ENCODE measurements around the gene CDC73.

Gene CDC73

GRCh38 chr1:193120604-193121166 lies 1.1 kb upstream of the CDC73 start:
- TF ChIP-seq CTCF (conservative IDR thresholded peaks at IDR 0.05; ENCODE audit: low read depth, low read length): no peak
- DNase-seq (ENCODE audit: low read depth): no peak
- no peak overlapping the region for H3K4me3 ChIP-seq (ENCODE audit: low read length)

DNA sequence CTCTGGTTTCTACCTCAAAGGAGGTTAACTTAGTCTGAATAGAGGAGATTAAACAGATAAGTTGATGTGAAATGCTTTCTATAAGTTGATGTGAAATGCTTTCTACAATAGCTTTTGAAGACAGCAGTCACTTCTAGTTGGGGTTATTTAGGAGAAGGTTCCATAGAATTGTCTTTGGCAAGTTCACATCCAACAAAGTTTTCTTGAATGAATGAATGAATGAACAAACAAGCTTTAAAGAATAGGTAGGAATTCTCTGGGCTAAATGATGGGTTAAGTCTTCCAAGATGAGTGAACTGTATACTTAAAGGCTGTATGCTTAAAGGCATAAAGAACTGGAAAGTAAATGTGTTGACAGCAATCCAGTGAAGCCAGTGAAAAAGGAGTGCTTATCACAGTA lies 1.9 kb downstream of the CDC73 start:
- peak overlapping the region; percentile 71 for H3K4me3 ChIP-seq (ENCODE audit: low read length)
- no peak for DNase-seq (ENCODE audit: low read depth)
- no peak for TF ChIP-seq CTCF (conservative IDR thresholded peaks at IDR 0.05; ENCODE audit: low read depth, low read length)

DNA sequence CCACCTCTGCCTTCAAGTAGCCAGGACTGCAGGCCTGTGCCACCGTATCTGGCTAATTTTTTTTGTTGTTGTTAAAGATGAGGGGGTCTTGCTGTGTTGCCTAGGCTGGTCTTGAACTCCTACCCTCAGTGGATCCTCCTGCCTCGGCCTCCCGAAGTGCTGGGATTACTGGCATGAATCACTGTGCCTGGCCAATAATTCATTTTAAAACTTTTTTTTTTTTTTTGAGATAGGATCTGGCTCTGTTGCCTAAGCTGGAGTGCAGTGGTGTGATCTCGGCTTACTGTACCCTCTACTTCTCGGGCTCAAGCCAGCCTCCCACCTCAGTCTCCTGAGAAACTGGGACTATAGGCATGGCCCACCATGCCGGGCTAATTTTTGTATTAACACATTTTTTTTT lies 3.5 kb downstream of the CDC73 start:
- DNase-seq (ENCODE audit: low read depth): no peak
- no peak overlapping the region for H3K4me3 ChIP-seq (ENCODE audit: low read length)
- no peak for TF ChIP-seq CTCF (conservative IDR thresholded peaks at IDR 0.05; ENCODE audit: low read depth, low read length)

DNA sequence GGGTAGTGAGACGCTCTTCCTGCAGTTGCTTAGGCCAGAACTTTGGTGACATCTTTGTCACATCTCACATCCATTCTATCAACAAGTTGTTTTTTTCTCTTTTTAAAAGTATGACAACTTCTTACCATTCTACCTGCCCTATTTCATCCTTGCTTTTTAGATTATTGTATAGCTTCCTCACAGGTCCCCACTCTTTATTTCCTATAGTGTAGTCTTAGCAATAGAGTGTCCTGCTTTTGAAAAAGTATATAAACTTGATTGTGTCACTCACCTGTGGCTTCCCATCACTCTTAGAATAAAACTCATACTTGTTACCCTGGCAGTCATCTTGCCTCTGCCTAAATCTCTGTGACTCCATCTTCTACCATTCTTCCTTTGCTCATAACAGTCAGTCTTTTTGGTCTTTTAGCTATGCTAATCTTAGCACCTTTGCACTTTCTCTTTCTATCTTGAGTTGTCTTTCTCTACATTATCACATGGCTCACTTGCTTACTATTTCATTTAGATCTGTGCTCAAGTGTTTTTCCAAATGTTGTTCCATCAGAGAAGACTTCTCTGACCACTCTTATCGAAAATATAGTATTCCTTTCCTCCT lies 9.5 kb downstream of the CDC73 start:
- TF ChIP-seq CTCF (conservative IDR thresholded peaks at IDR 0.05; ENCODE audit: low read depth, low read length): no peak
- DNase-seq (ENCODE audit: low read depth): no peak
- H3K4me3 ChIP-seq (ENCODE audit: low read length): no peak overlapping the region

DNA sequence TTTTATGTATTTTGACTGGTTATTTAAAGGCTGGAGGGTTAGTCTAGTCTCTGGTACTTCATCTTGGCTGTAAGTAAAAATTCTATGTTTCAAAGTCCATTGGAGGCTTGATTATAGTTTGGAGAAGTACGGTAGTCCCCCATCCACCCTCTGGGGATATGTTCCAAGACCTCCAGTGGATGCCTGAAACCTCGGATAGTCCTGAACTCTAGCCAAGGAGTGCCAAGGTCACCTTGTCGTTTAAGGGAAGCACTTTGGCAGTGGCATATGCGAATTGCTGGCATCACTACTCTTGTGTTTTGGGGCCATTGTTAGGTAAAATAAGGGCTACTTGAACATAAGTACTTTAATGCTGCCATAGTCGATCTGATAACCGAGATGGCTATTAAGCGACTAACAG lies 18.4 kb downstream of the CDC73 start:
- no peak for DNase-seq (ENCODE audit: low read depth)
- TF ChIP-seq CTCF (conservative IDR thresholded peaks at IDR 0.05; ENCODE audit: low read depth, low read length): no peak
- no peak overlapping the region for H3K4me3 ChIP-seq (ENCODE audit: low read length)

GRCh38 chr1:193141804-193142203 lies 20.0 kb downstream of the CDC73 start:
- DNase-seq (ENCODE audit: low read depth): no peak
- TF ChIP-seq CTCF (conservative IDR thresholded peaks at IDR 0.05; ENCODE audit: low read depth, low read length): no peak
- H3K4me3 ChIP-seq (ENCODE audit: low read length): no peak overlapping the region

GRCh38 chr1:193142409-193142808 lies 20.6 kb downstream of the CDC73 start:
- DNase-seq (ENCODE audit: low read depth): no peak
- TF ChIP-seq CTCF (conservative IDR thresholded peaks at IDR 0.05; ENCODE audit: low read depth, low read length): no peak
- no peak overlapping the region for H3K4me3 ChIP-seq (ENCODE audit: low read length)
